Thymus (tissue), 11 donors: ENCODE results near the gene TNNT3. TPM values are rescaled to one million over a fixed set of nuclear protein-coding genes. Genes with fewer than 3 reads are reported as not detected.

Experiments
- DNase-seq, 9 donors: peaks; one replicate each; pipeline ENCODE4 v3.0.0-alpha.2; 2013; ENCODE audit warnings: low spot score in 9 of 9, low read depth in 6 of 9, missing footprints in 1 of 9
- H3K27ac ChIP-seq, 2 donors: one replicate each; pipeline ENCODE4 v1.5.1; 2013; ENCODE audit warnings: control low read depth in 1 of 2, low read depth in 1 of 2, low read length in 1 of 2, mild to moderate bottlenecking in 1 of 2, moderate library complexity in 1 of 2
- H3K27me3 ChIP-seq, 2 donors: one replicate each; pipeline ENCODE4 v1.5.1; 2013; ENCODE audit warnings: low read length in 1 of 2; ENCODE audit not compliant: control insufficient read depth in 2 of 2, insufficient read depth in 1 of 2
- H3K36me3 ChIP-seq, 2 donors: one replicate each; pipeline ENCODE4 v1.5.1; 2013; ENCODE audit warnings: low read length in 1 of 2, mild to moderate bottlenecking in 1 of 2, moderate library complexity in 1 of 2; ENCODE audit not compliant: control insufficient read depth in 2 of 2, insufficient read depth in 2 of 2
- H3K4me1 ChIP-seq, 2 donors: one replicate each; pipeline ENCODE4 v1.5.1; 2013; ENCODE audit warnings: low read length in 2 of 2; ENCODE audit not compliant: control insufficient read depth in 2 of 2, insufficient read depth in 2 of 2
- H3K4me3 ChIP-seq, 2 donors: one replicate each; pipeline ENCODE4 v1.5.1; 2013; ENCODE audit warnings: low read length in 2 of 2, control low read depth in 1 of 2, mild to moderate bottlenecking in 1 of 2
- H3K9me3 ChIP-seq, 2 donors: one replicate each; pipeline ENCODE4 v1.5.1; 2013; ENCODE audit warnings: low read length in 1 of 2, mild to moderate bottlenecking in 1 of 2; ENCODE audit not compliant: control insufficient read depth in 2 of 2, insufficient read depth in 1 of 2
- WGBS: extraction: QIAGEN DNeasy Blood & Tissue Kit; methylation state at CpG from one replicate; pipeline ENCODE4 v1.1.7; 2013; 5-methylcytosine and 5-hydroxymethylcytosine counted together
- polyA plus RNA-seq: library from polyadenylated mRNA; stranded (reverse); fragments of 200-250 nt; gene quantifications from one replicate; pipeline ENCODE4 v1.2.3, GENCODE V29; 2013
- total RNA-seq: library from RNA; stranded (reverse); fragments of 120-200 nt; gene quantifications from one replicate; pipeline ENCODE4 v1.2.4, GENCODE V29; 2013
- donor health status: healthy.

TNNT3 gene
- total and polyA plus RNA-seq, 2 donors = 15.8 to 44.9 TPM

GRCh38 chr11:1920128-1920908, 815 bp downstream of the TNNT3 start:
- Histone ChIP-seq H3K27ac (no peak overlapping the region), H3K4me3 (no peak overlapping the region), H3K27me3 (no peaks in the 10 kb centered on the region), H3K36me3 (no peaks in the 10 kb centered on the region), H3K4me1 (peaks cover 4 to 27% of the 10 kb centered on the region in 2 donors), H3K9me3 (no peaks in the 10 kb centered on the region)
- 95% methylated on average over 25 of the region's 25 CpGs for WGBS
- no peak for DNase-seq

- DNase-seq = no peak
- no peaks in the 10 kb centered on the region for H3K27me3 ChIP-seq
- no peaks in the 10 kb centered on the region for H3K36me3 ChIP-seq
- 91% methylated on average over 21 of the region's 21 CpGs for WGBS
- H3K27ac ChIP-seq = peak overlapping the region in 1 of 2 donors; percentile 78
- H3K4me1 ChIP-seq = peaks cover 4 to 34% of the 10 kb centered on the region in 2 donors
- no peak overlapping the region for H3K4me3 ChIP-seq
- H3K9me3 ChIP-seq = no peaks in the 10 kb centered on the region
These were observed 1.5 kb downstream of the TNNT3 start for GRCh38 chr11:1920909-1921573.

GRCh38 chr11:1921574-1922141, 2.2 kb downstream of the TNNT3 start:
- H3K9me3 ChIP-seq = no peaks in the 10 kb centered on the region
- H3K27ac ChIP-seq = peak overlapping the region in 1 of 2 donors; percentile 78
- WGBS = 96% methylated on average over 18 of the region's 18 CpGs
- no peak for DNase-seq
- H3K4me3 ChIP-seq = no peak overlapping the region
- no peaks in the 10 kb centered on the region for H3K36me3 ChIP-seq
- H3K27me3 ChIP-seq = no peaks in the 10 kb centered on the region
- peaks cover 4 to 39% of the 10 kb centered on the region in 2 donors for H3K4me1 ChIP-seq

- Histone ChIP-seq H3K4me1 (peaks cover 4 to 48% of the 10 kb centered on the region in 2 donors), H3K27me3 (no peaks in the 10 kb centered on the region), H3K9me3 (no peaks in the 10 kb centered on the region), H3K4me3 (no peak overlapping the region), H3K36me3 (no peaks in the 10 kb centered on the region), H3K27ac (peak overlapping the region in 1 of 2 donors; percentile 56)
- 78% methylated on average over 14 of the region's 14 CpGs for WGBS
- peak in 3 of 9 donors; percentile 14 to 46 (median 23) for DNase-seq
These were observed 3.1 kb downstream of the TNNT3 start for GRCh38 chr11:1922481-1923081.

- no peak overlapping the region for H3K27ac ChIP-seq
- 94% methylated on average over 22 of the region's 22 CpGs for WGBS
- peaks cover 4 to 53% of the 10 kb centered on the region in 2 donors for H3K4me1 ChIP-seq
- DNase-seq = no peak
- H3K27me3 ChIP-seq = no peaks in the 10 kb centered on the region
- no peaks in the 10 kb centered on the region for H3K36me3 ChIP-seq
- H3K9me3 ChIP-seq = no peaks in the 10 kb centered on the region
- no peak overlapping the region for H3K4me3 ChIP-seq
These were observed 3.9 kb downstream of the TNNT3 start for GRCh38 chr11:1923201-1923956.

GRCh38 chr11:1924181-1924580, 4.7 kb downstream of the TNNT3 start:
- H3K4me1 ChIP-seq = peaks cover 4 to 55% of the 10 kb centered on the region in 2 donors
- no peaks in the 10 kb centered on the region for H3K9me3 ChIP-seq
- 77% methylated on average over 17 of the region's 17 CpGs for WGBS
- H3K27me3 ChIP-seq = no peaks in the 10 kb centered on the region
- peak overlapping the region in 1 of 2 donors; percentile 17 for H3K27ac ChIP-seq
- H3K36me3 ChIP-seq = no peaks in the 10 kb centered on the region
- no peak overlapping the region for H3K4me3 ChIP-seq
- no peak for DNase-seq

GRCh38 chr11:1924646-1925372, 5.3 kb downstream of the TNNT3 start:
- H3K4me3 ChIP-seq = no peak overlapping the region
- H3K27ac ChIP-seq = peak overlapping the region in 1 of 2 donors; percentile 17
- no peaks in the 10 kb centered on the region for H3K36me3 ChIP-seq
- H3K9me3 ChIP-seq = no peaks in the 10 kb centered on the region
- no peak for DNase-seq
- no peaks in the 10 kb centered on the region for H3K27me3 ChIP-seq
- 92% methylated on average over 21 of the region's 21 CpGs for WGBS
- peaks cover 4 to 59% of the 10 kb centered on the region in 2 donors for H3K4me1 ChIP-seq
